Head of caudate nucleus (tissue), 42 donors: Measurements from ENCODE around the gene GNG8.

ENCODE experiments used
- DNase-seq, 42 donors: peaks; one replicate each; pipeline versions ENCODE4 v3.0.0 to v3.0.0-alpha.2; 2020 to 2021; ENCODE audit warnings: mixed read lengths in 7 of 42
- intact Hi-C: fragments of 100-400 bp; cut with DNase I; formaldehyde crosslinking; loops from one replicate; pipeline ENCODE4 v1.15.0; 2022

The GNG8 gene

GRCh38 chr19:46608178-46608577 is 27.8 kb downstream of the GNG8 start:
- DNase-seq, result peak in 3 of 42 donors; percentile 4 to 29 (median 17)
- intact Hi-C loops, result no loop called here

DNA sequence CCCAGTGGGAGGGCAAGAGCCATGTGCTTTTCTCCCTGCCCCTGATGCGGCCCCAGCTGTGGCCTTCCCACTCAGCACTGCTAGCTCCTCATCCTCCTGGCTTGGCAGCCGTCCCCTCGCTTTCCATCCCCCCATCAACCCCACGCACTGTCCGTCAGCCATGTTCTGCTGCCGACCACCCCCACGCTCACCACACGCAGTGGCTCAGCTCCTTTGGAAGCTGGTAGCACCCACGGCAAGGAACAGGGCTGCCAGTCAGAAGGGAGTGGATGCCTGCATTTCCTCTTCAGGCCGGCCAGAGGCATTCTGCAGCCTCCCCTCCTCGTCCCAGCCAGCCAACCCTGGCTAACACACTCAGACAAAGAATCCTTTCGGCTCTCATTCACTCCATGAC is 28.6 kb downstream of the GNG8 start:
- intact Hi-C loops, result no loop called here
- peak in 31 of 42 donors; percentile 25 to 77 (median 52) for DNase-seq

DNA sequence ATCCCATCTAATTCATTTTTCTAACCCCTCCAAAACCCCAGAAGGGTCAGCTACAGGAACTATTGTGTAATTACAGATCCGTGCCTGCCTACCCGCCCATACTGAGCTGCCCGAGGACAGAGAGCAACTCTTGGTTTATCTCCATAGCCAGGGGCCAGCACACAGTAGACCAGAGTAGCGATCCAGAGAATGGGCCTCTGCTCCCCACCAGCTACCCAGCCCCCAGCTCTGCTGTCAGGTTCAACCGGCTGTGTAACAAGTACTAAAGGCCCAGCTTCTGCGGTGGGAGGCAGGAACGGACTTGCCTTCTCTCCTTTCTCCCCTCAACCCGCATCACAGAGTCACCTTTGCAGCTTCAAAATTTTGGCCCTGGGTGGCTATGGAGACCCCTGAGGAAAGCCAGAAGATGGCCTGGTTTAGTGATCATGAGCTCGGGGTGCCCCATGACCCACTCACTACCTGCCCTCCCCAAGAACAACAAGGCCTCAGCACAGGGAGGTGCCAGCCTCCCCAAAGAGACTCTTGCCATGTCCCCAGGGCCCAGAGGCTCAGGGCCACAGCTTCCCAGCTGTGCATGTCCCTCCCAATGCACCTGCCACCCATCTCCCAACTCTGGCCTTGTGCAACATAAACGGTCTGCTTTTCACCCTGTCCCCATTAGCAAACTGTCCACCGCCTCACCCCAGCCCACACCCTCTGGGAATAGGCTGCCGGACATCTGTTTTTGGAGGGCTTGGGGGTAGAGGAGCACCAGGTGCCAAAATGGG is 29.1 kb downstream of the GNG8 start:
- peak in 4 of 42 donors; percentile 15 to 32 (median 24) for DNase-seq
- intact Hi-C loops, result no loop called here

- intact Hi-C loops, result no loop called here
- peak in 39 of 42 donors; percentile 36 to 87 (median 61) for DNase-seq
Measured at GRCh38 chr19:46606019-46606418, 30.0 kb downstream of the GNG8 start.

GRCh38 chr19:46605356-46605821 is 30.6 kb downstream of the GNG8 start:
- DNase-seq, result peak in 4 of 42 donors; percentile 17 to 47 (median 36)
- intact Hi-C loops, result no loop called here

DNA sequence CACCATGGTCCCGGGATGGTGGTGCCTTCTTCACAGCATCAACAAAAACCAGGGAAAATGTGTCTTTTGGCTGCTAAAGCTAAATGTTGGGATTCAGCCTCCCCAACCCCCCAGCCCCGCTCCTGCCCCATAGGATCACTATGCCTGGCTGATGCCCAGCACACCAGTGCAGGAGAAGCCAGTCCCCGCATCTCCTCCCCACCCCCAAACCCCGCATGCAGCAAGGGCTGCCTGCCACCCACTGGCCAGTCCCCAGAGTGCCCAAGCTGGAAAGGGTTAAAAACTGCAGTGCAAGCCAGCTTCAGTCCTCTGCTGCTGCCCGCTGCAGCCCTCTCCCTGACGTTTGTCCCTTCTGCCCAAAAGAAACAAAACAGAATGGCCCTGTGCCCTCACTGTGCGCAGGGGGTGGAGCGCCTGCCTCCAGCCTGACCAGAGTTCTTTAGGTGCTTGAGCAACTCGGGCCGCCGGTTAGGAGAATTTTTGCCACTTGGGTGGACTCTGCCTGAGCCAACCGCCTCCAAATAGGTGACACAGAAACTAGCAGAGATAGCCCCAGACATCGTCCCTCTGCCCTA is 31.1 kb downstream of the GNG8 start:
- intact Hi-C loops, result loop anchor here (5.0 kb wide), 2 partner anchors 57 to 142 kb away; partner anchors contain the start of genes DACT3, FKRP and STRN4
- peak in 30 of 42 donors; percentile 16 to 71 (median 46) for DNase-seq

- DNase-seq, result peak in 13 of 42 donors; percentile 26 to 58 (median 43)
- intact Hi-C loops, result loop anchor here (5.0 kb wide), 2 partner anchors 59 to 144 kb away; partner anchors contain the start of genes DACT3, FKRP and STRN4
Measured at GRCh38 chr19:46603752-46604231, 32.2 kb downstream of the GNG8 start.

DNA sequence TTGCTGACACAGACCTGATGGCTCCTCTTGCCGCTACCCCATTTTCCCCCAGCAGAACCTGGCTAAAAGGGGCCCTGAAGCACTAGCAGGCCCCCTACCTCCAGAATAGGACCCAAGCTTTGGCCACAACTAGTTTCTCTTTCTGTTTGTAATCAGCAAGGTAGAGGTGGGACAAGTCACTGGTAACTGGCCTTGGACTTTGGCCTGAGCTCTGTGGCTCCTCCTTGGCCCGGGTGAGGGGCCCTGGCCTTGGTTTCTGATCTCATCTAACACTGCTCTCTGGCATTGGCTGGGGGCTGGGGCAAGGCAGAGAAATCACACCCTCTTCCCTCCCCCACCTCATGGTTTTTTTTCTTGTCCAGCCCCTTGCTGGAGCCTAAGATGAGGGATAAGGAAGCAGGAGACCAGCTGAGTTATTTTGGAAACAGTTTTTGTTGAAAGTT is 32.8 kb downstream of the GNG8 start:
- DNase-seq, result peak in 3 of 42 donors; percentile 18 to 40 (median 29)
- intact Hi-C loops, result loop anchor here (5.0 kb wide), 2 partner anchors 59 to 144 kb away; partner anchors contain the start of genes DACT3, FKRP and STRN4

- peak in 41 of 42 donors; percentile 35 to 85 (median 65) for DNase-seq
- intact Hi-C loops, result loop anchor here (5.0 kb wide), 2 partner anchors 60 to 145 kb away; partner anchors contain the start of genes DACT3, FKRP and STRN4
Measured at GRCh38 chr19:46602392-46603194, 33.4 kb downstream of the GNG8 start.

- DNase-seq, result peak in 17 of 42 donors; percentile 18 to 64 (median 41)
Measured at GRCh38 chr19:46601318-46602224, 34.4 kb downstream of the GNG8 start, which contains the start of gene CALM3. Gene CALM3, plus strand, starts transcription at chr19:46601330. Its CDS starts 105 bp downstream, at chr19:46601435.

GRCh38 chr19:46600384-46601317 is 35.4 kb downstream of the GNG8 start:
- DNase-seq, result peak; percentile 90 to 99 (median 97)
- intact Hi-C loops, result loop anchor here (5.0 kb wide), 2 partner anchors 62 to 147 kb away; partner anchors contain the start of genes DACT3, FKRP and STRN4

More at GRCh38 chr19:46601318-46602224, 34.4 kb downstream of the GNG8 start, which contains the start of gene CALM3:
- intact Hi-C loops, result loop anchor here (5.0 kb wide), 2 partner anchors 61 to 146 kb away; partner anchors contain the start of genes DACT3, FKRP and STRN4

- DNase-seq, result peak in 4 of 42 donors; percentile 14 to 33 (median 30)
- intact Hi-C loops, result loop anchor here (5.0 kb wide), 2 partner anchors 62 to 147 kb away; partner anchors contain the start of genes DACT3, FKRP and STRN4
Measured at GRCh38 chr19:46599716-46600373, 36.2 kb downstream of the GNG8 start.

DNA sequence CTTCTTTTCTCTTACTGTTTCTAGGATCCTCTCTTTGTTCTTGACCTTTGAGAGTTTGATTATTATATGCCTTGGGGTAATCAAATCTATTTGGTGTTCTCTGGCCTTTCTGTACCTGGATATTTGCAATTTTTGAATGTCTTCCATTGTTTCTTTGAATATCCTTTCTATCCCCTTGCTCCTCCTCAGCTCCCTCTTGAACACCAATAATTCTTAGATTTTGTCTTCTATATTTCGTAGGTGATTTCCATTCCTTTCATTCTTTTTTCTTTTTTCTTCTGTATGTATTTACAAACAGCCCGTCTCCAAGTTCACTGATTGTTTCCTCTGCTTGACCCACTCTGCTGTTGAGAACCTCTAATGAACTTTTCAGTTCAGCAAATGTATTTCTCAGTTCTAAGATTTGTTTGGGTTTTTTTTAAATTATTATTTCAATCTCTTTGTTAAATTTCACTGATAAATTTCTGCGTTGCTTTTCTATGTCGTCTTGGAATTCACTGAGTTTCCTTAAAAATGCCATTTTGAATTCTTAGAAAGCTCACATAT is 37.6 kb downstream of the GNG8 start:
- DNase-seq, result no peak
- intact Hi-C loops, result no loop called here

DNA sequence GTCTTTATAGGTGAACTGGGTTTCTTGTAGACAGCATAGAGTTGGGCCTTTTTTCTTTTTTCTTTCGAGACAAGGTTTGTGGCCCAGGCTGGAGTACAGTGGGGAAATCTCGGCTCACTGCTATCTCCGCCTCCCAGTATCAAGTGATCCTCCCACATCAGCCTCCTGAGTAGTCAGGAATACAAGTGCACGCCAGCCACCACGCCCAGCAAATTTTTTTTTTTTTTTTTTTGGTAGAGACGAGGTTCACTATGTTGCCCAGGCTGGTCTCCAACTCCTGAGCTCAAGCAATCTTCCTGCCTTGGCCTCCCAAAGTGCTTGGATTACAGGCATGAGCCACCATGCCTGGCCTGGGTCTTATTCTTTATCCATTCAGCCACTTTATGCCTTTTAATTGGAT is 40.0 kb downstream of the GNG8 start:
- intact Hi-C loops, result no loop called here
- DNase-seq, result peak in 1 of 42 donors; percentile 8

DNA sequence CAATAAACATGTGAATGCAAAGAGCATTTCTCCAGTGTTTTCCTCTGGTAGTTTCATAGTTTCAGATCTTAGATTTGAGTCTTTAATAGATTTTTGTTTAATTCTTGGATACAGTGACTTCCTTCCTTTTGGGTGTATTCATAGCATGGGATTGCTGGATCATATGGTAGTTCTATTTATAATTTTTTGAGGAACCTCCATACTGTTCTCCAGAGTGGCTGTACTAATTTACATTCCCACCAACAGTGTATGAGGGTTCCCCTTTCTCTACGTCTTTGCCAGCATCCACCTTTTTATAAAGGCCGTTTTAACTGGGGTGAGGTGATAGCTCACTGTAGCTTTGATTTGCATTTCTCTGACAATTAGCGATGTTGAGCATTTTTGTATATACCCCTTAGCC is 44.1 kb downstream of the GNG8 start:
- DNase-seq, result peak in 1 of 42 donors; percentile 3
- intact Hi-C loops, result no loop called here
